DOHH2 (cell line): Measurements from ENCODE around the gene PARD6A.

Source experiments
- EZH2phosphoT487 ChIP-seq: fragments of 200-600 bp; sonication (generic); IDR thresholded peaks from 2 replicates; pipeline ENCODE4 v1.6.1; 2017; ENCODE audit warnings: borderline replicate concordance, mild to moderate bottlenecking, antibody characterized with exemption, low read length, moderate library complexity, mixed read lengths
- TF ChIP-seq, protein P1 (sequence below): fragments of 200-600 bp; sonication (generic); IDR thresholded peaks from one replicate; pipeline ENCODE4 v1.5.1; 2014; ENCODE audit warnings: antibody characterized with exemption, mild to moderate bottlenecking, low read depth, low read length; ENCODE audit not compliant: poor library complexity, severe bottlenecking

DNA sequence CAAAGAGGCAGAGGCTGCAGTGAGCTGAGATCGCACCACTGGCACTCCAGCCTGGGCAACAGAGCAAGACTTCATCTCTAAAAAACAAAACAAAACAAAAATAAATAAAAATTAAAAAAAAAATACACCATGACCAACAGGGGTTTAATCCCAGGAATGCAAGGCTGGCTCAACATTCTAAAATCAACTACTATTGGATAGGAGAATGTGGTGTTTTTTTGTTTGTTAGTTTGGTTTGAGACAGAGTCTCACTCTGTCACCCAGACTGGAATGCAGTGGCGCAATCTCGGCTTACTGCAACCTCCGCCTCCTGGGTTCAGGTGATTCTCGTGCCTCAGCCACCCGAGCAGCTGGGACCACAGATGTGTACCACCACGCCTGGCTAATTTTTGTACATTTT is 38.5 kb downstream of the PARD6A start:
- TF ChIP-seq, protein P1, sequence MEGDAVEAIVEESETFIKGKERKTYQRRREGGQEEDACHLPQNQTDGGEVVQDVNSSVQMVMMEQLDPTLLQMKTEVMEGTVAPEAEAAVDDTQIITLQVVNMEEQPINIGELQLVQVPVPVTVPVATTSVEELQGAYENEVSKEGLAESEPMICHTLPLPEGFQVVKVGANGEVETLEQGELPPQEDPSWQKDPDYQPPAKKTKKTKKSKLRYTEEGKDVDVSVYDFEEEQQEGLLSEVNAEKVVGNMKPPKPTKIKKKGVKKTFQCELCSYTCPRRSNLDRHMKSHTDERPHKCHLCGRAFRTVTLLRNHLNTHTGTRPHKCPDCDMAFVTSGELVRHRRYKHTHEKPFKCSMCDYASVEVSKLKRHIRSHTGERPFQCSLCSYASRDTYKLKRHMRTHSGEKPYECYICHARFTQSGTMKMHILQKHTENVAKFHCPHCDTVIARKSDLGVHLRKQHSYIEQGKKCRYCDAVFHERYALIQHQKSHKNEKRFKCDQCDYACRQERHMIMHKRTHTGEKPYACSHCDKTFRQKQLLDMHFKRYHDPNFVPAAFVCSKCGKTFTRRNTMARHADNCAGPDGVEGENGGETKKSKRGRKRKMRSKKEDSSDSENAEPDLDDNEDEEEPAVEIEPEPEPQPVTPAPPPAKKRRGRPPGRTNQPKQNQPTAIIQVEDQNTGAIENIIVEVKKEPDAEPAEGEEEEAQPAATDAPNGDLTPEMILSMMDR: no peak
- TF ChIP-seq EZH2phosphoT487: no peak
